Liver (tissue), 9 donors: ENCODE measurements around the gene TMEM63A. TPM values are rescaled to one million over a fixed set of nuclear protein-coding genes. Genes with fewer than 3 reads are reported as not detected.

ENCODE experiments used
- DNase-seq: peaks from one replicate; pipeline ENCODE4 v3.0.0-alpha.2; 2017; ENCODE audit warnings: low spot score
- H3K27ac ChIP-seq, 2 donors: one replicate each; pipeline ENCODE4 v1.7.0; 2013; ENCODE audit warnings: inconsistent platforms in 2 of 2, low read length in 2 of 2, control low read depth in 1 of 2, low read depth in 1 of 2, mild to moderate bottlenecking in 1 of 2
- H3K27me3 ChIP-seq, 4 donors: one replicate each; pipeline versions ENCODE4 v1.6.1 to v1.7.0; 2013; ENCODE audit warnings: low read length in 3 of 4, inconsistent platforms in 1 of 4, mild to moderate bottlenecking in 1 of 4, moderate library complexity in 1 of 4; ENCODE audit not compliant: control insufficient read depth in 4 of 4, insufficient read depth in 4 of 4
- H3K36me3 ChIP-seq, 4 donors: one replicate each; pipeline versions ENCODE4 v1.6.1 to v1.7.0; 2013; ENCODE audit warnings: low read length in 3 of 4, mild to moderate bottlenecking in 3 of 4, low read depth in 1 of 4, moderate library complexity in 1 of 4; ENCODE audit not compliant: control insufficient read depth in 4 of 4, insufficient read depth in 3 of 4
- H3K4me1 ChIP-seq, 4 donors: one replicate each; pipeline versions ENCODE4 v1.6.1 to v1.7.0; 2013; ENCODE audit warnings: low read length in 3 of 4, mild to moderate bottlenecking in 3 of 4, moderate library complexity in 1 of 4; ENCODE audit not compliant: control insufficient read depth in 4 of 4, insufficient read depth in 4 of 4
- H3K4me3 ChIP-seq, 3 donors: one replicate each; pipeline versions ENCODE4 v1.6.1 to v1.7.0; 2013; ENCODE audit warnings: low read length in 3 of 3, control low read depth in 1 of 3, low read depth in 1 of 3, mild to moderate bottlenecking in 1 of 3
- H3K9ac ChIP-seq, 2 donors: one replicate each; pipeline ENCODE4 v1.7.0; 2013; ENCODE audit warnings: low read length in 2 of 2, mild to moderate bottlenecking in 2 of 2, moderate library complexity in 2 of 2, control low read depth in 1 of 2, low read depth in 1 of 2
- H3K9me3 ChIP-seq, 4 donors: one replicate each; pipeline versions ENCODE4 v1.6.1 to v1.7.0; 2013; ENCODE audit warnings: low read length in 3 of 4; ENCODE audit not compliant: control insufficient read depth in 4 of 4
- ATF3 ChIP-seq: IDR thresholded peaks from 2 replicates; pipeline ENCODE4 v1.6.1; 2016; ENCODE audit warnings: antibody characterized with exemption
- EGR1 ChIP-seq, 2 donors: IDR thresholded peaks; 2 replicates each; pipeline ENCODE4 v1.6.1; 2016 to 2018; ENCODE audit warnings: antibody characterized with exemption in 2 of 2, low read depth in 2 of 2
- FOXA1 ChIP-seq: IDR thresholded peaks from 2 replicates; pipeline ENCODE4 v1.6.1; 2016; ENCODE audit warnings: antibody characterized with exemption
- FOXA2 ChIP-seq: IDR thresholded peaks from 2 replicates; pipeline ENCODE4 v1.6.1; 2016; ENCODE audit warnings: antibody characterized with exemption
- GABPA ChIP-seq, 2 donors: IDR thresholded peaks in 1 of 2; conservative IDR thresholded peaks in 1 of 2; 2 replicates each; pipeline ENCODE4 v1.6.1; 2016; ENCODE audit warnings: antibody characterized with exemption in 2 of 2, mild to moderate bottlenecking in 1 of 2, moderate library complexity in 1 of 2
- HNF4A ChIP-seq, 2 donors: conservative IDR thresholded peaks; 2 replicates each; pipeline ENCODE4 v1.6.1; 2016; ENCODE audit warnings: antibody characterized with exemption in 2 of 2, mild to moderate bottlenecking in 2 of 2
- HNF4G ChIP-seq: IDR thresholded peaks from 2 replicates; pipeline ENCODE4 v1.6.1; 2016; ENCODE audit warnings: antibody characterized with exemption
- JUND ChIP-seq, 2 donors: IDR thresholded peaks; 2 replicates each; pipeline ENCODE4 v1.6.1; 2016; ENCODE audit warnings: antibody characterized with exemption in 2 of 2
- NR2F2 ChIP-seq: IDR thresholded peaks from 2 replicates; pipeline ENCODE4 v1.6.1; 2016; ENCODE audit warnings: antibody characterized with exemption
- RAD21 ChIP-seq, 2 donors: IDR thresholded peaks; 2 replicates each; pipeline ENCODE4 v1.6.1; 2016; ENCODE audit warnings: antibody characterized with exemption in 2 of 2, mild to moderate bottlenecking in 2 of 2
- RXRA ChIP-seq, 2 donors: IDR thresholded peaks; 2 replicates each; pipeline ENCODE4 v1.6.1; 2017 to 2018; ENCODE audit warnings: antibody characterized with exemption in 2 of 2, mild to moderate bottlenecking in 1 of 2
- SP1 ChIP-seq: IDR thresholded peaks from 2 replicates; pipeline ENCODE4 v1.6.1; 2018; ENCODE audit warnings: antibody characterized with exemption, mild to moderate bottlenecking
- TAF1 ChIP-seq: conservative IDR thresholded peaks from 2 replicates; pipeline ENCODE4 v1.6.1; 2016; ENCODE audit warnings: antibody characterized with exemption, mild to moderate bottlenecking
- YY1 ChIP-seq: IDR thresholded peaks from 2 replicates; pipeline ENCODE4 v1.6.1; 2016; ENCODE audit warnings: antibody characterized with exemption, mild to moderate bottlenecking
- WGBS: extraction: QIAGEN DNeasy Blood & Tissue Kit; methylation state at CpG from one replicate; pipeline ENCODE4 v1.1.7; 2013; 5-methylcytosine and 5-hydroxymethylcytosine counted together
- polyA plus RNA-seq, 2 donors: library from polyadenylated mRNA; stranded (reverse) in 1 of 2; unstranded in 1 of 2; fragments of 200-250 nt in 1 of 2; fragments of >200 nt in 1 of 2; fragmentation: Nextera tagmentation in 1 of 2; extraction: Ambion mirVana in 1 of 2; gene quantifications; one replicate each; pipeline versions ENCODE4 v1.2.1 to v1.2.3, GENCODE V29; 2013 to 2015
- total RNA-seq, 2 donors: library from RNA; depleted of rRNA; stranded (reverse); fragments of >200 nt; gene quantifications; one replicate each; pipeline ENCODE4 v1.2.3, GENCODE V29; 2014
- TF ChIP-seq, protein P1 (sequence below): IDR thresholded peaks from 2 replicates; pipeline ENCODE4 v1.6.1; 2016; ENCODE audit warnings: antibody characterized with exemption
- TF ChIP-seq, protein P2 (sequence below): fragments of 150-350 bp; IDR thresholded peaks from 2 replicates; pipeline ENCODE4 v1.5.1; 2017; ENCODE audit warnings: improper control_type of control experiment, low read depth, low read length; ENCODE audit not compliant: missing input control
- TF ChIP-seq, protein P3 (sequence below): IDR thresholded peaks from 2 replicates; pipeline ENCODE4 v1.6.1; 2016; ENCODE audit warnings: antibody characterized with exemption
- TF ChIP-seq, protein P4 (sequence below): IDR thresholded peaks from 2 replicates; pipeline ENCODE4 v1.6.1; 2016; ENCODE audit warnings: antibody characterized with exemption, mild to moderate bottlenecking
- donor health status: healthy.
- donor health status: healthy.
- donor health status: healthy.
- donor health status: healthy.
- donor health status: healthy.

TMEM63A gene
- total and polyA plus RNA-seq, 4 donors = 9.6 to 54.0 (median 11.6) TPM

- Histone ChIP-seq H3K36me3 (no peaks in the 10 kb centered on the region), H3K9me3 (no peaks in the 10 kb centered on the region), H3K27me3 (no peaks in the 10 kb centered on the region), H3K4me3 (no peak overlapping the region), H3K9ac (no peak overlapping the region), H3K27ac (peak overlapping the region in 1 of 2 donors; percentile 5), H3K4me1 (peaks cover 20 to 58% (median 45%) of the 10 kb centered on the region in 4 donors)
- TF ChIP-seq GABPA (IDR thresholded peaks at IDR 0.05 in 1 of 2, conservative IDR thresholded peaks at IDR 0.05 in 1 of 2) (no peak), HNF4G (no peak), RAD21 (IDR thresholded peaks at IDR 0.05) (no peak), ATF3 (no peak), FOXA1 (no peak), SP1 (no peak)
- TF ChIP-seq, protein P1, sequence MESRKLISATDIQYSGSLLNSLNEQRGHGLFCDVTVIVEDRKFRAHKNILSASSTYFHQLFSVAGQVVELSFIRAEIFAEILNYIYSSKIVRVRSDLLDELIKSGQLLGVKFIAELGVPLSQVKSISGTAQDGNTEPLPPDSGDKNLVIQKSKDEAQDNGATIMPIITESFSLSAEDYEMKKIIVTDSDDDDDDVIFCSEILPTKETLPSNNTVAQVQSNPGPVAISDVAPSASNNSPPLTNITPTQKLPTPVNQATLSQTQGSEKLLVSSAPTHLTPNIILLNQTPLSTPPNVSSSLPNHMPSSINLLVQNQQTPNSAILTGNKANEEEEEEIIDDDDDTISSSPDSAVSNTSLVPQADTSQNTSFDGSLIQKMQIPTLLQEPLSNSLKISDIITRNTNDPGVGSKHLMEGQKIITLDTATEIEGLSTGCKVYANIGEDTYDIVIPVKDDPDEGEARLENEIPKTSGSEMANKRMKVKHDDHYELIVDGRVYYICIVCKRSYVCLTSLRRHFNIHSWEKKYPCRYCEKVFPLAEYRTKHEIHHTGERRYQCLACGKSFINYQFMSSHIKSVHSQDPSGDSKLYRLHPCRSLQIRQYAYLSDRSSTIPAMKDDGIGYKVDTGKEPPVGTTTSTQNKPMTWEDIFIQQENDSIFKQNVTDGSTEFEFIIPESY = no peak
- DNase-seq = no peak
- 87% methylated on average over 6 of the region's 6 CpGs for WGBS
Observed at GRCh38 chr1:225885336-225885735, 3.2 kb upstream of the TMEM63A start.

DNA sequence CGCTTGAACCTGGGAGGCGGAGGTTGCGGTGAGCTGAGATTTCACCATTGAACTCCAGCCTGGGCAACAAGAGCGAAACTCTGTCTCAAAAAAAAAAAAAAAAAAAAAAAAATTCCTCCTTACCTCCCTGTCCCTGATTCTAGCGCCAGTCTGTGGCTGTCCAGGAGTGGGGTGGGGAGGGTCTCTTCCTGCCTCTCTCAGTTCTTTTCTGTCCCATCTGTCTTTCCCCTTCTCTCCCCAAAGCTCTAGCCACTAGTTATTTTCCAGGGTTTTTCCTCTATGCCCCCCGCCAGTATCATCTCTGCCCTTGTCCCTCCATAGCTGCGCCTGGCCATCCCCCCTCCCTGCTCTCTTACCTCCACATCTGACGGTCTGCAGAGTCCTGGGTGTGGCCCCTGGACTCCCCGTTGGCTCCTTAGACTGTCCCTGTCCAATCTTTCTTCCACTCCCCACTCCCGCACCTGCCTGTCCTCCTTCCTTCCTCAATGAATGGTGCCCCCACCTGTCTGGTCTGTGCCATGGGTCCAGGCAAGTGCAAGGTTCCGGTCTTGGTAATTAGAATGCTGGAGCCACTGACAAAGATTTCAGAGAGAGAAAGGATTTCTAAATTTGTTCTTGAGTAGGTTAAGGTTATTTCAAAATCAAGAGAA, 1.6 kb upstream of the TMEM63A start:
- no peaks in the 10 kb centered on the region for H3K9me3 ChIP-seq
- no peaks in the 10 kb centered on the region for H3K36me3 ChIP-seq
- peaks cover 22 to 59% (median 48%) of the 10 kb centered on the region in 4 donors for H3K4me1 ChIP-seq
- DNase-seq = no peak
- WGBS = 80% methylated on average over 11 of the region's 11 CpGs
- no peak overlapping the region for H3K9ac ChIP-seq
- H3K27me3 ChIP-seq = no peaks in the 10 kb centered on the region
- TF ChIP-seq EGR1 (IDR thresholded peaks at IDR 0.05; ENCODE audit: low read depth in 2 of 2) (no peak), TAF1 (no peak), FOXA1 (no peak), YY1 (no peak), ATF3 (no peak), FOXA2 (no peak), RXRA (IDR thresholded peaks at IDR 0.05) (no peak), GABPA (IDR thresholded peaks at IDR 0.05 in 1 of 2, conservative IDR thresholded peaks at IDR 0.05 in 1 of 2) (no peak), HNF4A (conservative IDR thresholded peaks at IDR 0.05) (no peak), RAD21 (IDR thresholded peaks at IDR 0.05) (no peak), NR2F2 (no peak), SP1 (no peak), HNF4G (no peak), JUND (IDR thresholded peaks at IDR 0.05) (no peak)
- TF ChIP-seq, protein P2, sequence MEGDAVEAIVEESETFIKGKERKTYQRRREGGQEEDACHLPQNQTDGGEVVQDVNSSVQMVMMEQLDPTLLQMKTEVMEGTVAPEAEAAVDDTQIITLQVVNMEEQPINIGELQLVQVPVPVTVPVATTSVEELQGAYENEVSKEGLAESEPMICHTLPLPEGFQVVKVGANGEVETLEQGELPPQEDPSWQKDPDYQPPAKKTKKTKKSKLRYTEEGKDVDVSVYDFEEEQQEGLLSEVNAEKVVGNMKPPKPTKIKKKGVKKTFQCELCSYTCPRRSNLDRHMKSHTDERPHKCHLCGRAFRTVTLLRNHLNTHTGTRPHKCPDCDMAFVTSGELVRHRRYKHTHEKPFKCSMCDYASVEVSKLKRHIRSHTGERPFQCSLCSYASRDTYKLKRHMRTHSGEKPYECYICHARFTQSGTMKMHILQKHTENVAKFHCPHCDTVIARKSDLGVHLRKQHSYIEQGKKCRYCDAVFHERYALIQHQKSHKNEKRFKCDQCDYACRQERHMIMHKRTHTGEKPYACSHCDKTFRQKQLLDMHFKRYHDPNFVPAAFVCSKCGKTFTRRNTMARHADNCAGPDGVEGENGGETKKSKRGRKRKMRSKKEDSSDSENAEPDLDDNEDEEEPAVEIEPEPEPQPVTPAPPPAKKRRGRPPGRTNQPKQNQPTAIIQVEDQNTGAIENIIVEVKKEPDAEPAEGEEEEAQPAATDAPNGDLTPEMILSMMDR = no peak
- TF ChIP-seq, protein P3, sequence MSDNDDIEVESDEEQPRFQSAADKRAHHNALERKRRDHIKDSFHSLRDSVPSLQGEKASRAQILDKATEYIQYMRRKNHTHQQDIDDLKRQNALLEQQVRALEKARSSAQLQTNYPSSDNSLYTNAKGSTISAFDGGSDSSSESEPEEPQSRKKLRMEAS = no peak
- TF ChIP-seq, protein P4, sequence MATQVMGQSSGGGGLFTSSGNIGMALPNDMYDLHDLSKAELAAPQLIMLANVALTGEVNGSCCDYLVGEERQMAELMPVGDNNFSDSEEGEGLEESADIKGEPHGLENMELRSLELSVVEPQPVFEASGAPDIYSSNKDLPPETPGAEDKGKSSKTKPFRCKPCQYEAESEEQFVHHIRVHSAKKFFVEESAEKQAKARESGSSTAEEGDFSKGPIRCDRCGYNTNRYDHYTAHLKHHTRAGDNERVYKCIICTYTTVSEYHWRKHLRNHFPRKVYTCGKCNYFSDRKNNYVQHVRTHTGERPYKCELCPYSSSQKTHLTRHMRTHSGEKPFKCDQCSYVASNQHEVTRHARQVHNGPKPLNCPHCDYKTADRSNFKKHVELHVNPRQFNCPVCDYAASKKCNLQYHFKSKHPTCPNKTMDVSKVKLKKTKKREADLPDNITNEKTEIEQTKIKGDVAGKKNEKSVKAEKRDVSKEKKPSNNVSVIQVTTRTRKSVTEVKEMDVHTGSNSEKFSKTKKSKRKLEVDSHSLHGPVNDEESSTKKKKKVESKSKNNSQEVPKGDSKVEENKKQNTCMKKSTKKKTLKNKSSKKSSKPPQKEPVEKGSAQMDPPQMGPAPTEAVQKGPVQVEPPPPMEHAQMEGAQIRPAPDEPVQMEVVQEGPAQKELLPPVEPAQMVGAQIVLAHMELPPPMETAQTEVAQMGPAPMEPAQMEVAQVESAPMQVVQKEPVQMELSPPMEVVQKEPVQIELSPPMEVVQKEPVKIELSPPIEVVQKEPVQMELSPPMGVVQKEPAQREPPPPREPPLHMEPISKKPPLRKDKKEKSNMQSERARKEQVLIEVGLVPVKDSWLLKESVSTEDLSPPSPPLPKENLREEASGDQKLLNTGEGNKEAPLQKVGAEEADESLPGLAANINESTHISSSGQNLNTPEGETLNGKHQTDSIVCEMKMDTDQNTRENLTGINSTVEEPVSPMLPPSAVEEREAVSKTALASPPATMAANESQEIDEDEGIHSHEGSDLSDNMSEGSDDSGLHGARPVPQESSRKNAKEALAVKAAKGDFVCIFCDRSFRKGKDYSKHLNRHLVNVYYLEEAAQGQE = no peak
- TF ChIP-seq, protein P1 = no peak
- H3K4me3 ChIP-seq = no peak overlapping the region
- peak overlapping the region in 1 of 2 donors; percentile 98 for H3K27ac ChIP-seq
